SK-N-SH treated with all-trans-retinoic acid at 6 μM for 48 hours (cell line): ENCODE data around the gene FBXL17.

Source experiments
- ARNTL ChIP-seq: fragments of 450-650 bp; formaldehyde crosslinking; IDR thresholded peaks from 2 replicates; pipeline ENCODE4 v1.5.0; 2020; ENCODE audit warnings: low read depth, mild to moderate bottlenecking, moderate library complexity, borderline replicate concordance
- CREB5 ChIP-seq: fragments of 250-450 bp; sonication (Bioruptor Pico); IDR thresholded peaks from 2 replicates; pipeline ENCODE4 v1.5.1; 2020; ENCODE audit warnings: low read depth, mild to moderate bottlenecking, moderate library complexity
- CSRNP3 ChIP-seq: fragments of 250-450 bp; sonication (Bioruptor Pico); IDR thresholded peaks from 2 replicates; pipeline ENCODE4 v1.5.1; 2021; ENCODE audit warnings: mild to moderate bottlenecking, moderate library complexity
- ESRRG ChIP-seq: fragments of 250-450 bp; sonication (Bioruptor Pico); IDR thresholded peaks from 2 replicates; pipeline ENCODE4 v1.6.1; 2021; ENCODE audit warnings: mild to moderate bottlenecking
- PATZ1 ChIP-seq: fragments of 250-450 bp; sonication (Bioruptor Pico); IDR thresholded peaks from 2 replicates; pipeline ENCODE4 v1.8.0; 2020; ENCODE audit warnings: mild to moderate bottlenecking, moderate library complexity, borderline replicate concordance
- RARB ChIP-seq: fragments of 250-450 bp; sonication (Bioruptor Pico); IDR thresholded peaks from 2 replicates; pipeline ENCODE4 v1.8.0; 2021; ENCODE audit warnings: mild to moderate bottlenecking, moderate library complexity
- TCF4 ChIP-seq: fragments of 250-450 bp; sonication (Bioruptor Pico); IDR thresholded peaks from 2 replicates; pipeline ENCODE4 v1.8.0; 2021; ENCODE audit warnings: mild to moderate bottlenecking, moderate library complexity, borderline replicate concordance
- ZFP3 ChIP-seq: fragments of 250-450 bp; sonication (Bioruptor Pico); IDR thresholded peaks from 2 replicates; pipeline ENCODE4 v1.5.0; 2020; ENCODE audit warnings: mild to moderate bottlenecking, moderate library complexity
- ZFP30 ChIP-seq: fragments of 450-650 bp; formaldehyde crosslinking; IDR thresholded peaks from 2 replicates; pipeline ENCODE4 v1.5.0; 2022; ENCODE audit warnings: mild to moderate bottlenecking, moderate library complexity

GRCh38 chr5:107871023-107871422 is 510.9 kb downstream of the FBXL17 start:
- no peak for TF ChIP-seq PATZ1 (CRISPR knock-in tag)
- TF ChIP-seq CSRNP3 (CRISPR knock-in tag) = no peak
- no peak for TF ChIP-seq RARB (CRISPR knock-in tag)
- no peak for TF ChIP-seq TCF4 (CRISPR knock-in tag)
- TF ChIP-seq CREB5 (CRISPR knock-in tag) = no peak
- TF ChIP-seq ESRRG (CRISPR knock-in tag) = no peak
- TF ChIP-seq ARNTL (CRISPR knock-in tag) = no peak
- TF ChIP-seq ZFP30 (CRISPR knock-in tag) = no peak
- no peak for TF ChIP-seq ZFP3 (CRISPR knock-in tag)
